SK-N-SH treated with all-trans-retinoic acid at 6 μM for 48 hours (cell line): ENCODE measurements around the gene C2CD5.

Source experiments
- ATAC-seq: fragments of 200-7000 bp; cut with Tn5 transposase; 3 replicates; pipeline ENCODE4 v1.9.1; 2020; ENCODE audit warnings: mild to moderate bottlenecking, moderate library complexity
- ARNTL ChIP-seq: fragments of 450-650 bp; formaldehyde crosslinking; IDR thresholded peaks from 2 replicates; pipeline ENCODE4 v1.5.0; 2020; ENCODE audit warnings: low read depth, mild to moderate bottlenecking, moderate library complexity, borderline replicate concordance
- CREB5 ChIP-seq: fragments of 250-450 bp; sonication (Bioruptor Pico); IDR thresholded peaks from 2 replicates; pipeline ENCODE4 v1.5.1; 2020; ENCODE audit warnings: low read depth, mild to moderate bottlenecking, moderate library complexity
- CSDC2 ChIP-seq: fragments of 250-450 bp; sonication (Bioruptor Pico); IDR thresholded peaks from 2 replicates; pipeline ENCODE4 v1.5.0; 2020; ENCODE audit warnings: mild to moderate bottlenecking, moderate library complexity
- CSRNP3 ChIP-seq: fragments of 250-450 bp; sonication (Bioruptor Pico); IDR thresholded peaks from 2 replicates; pipeline ENCODE4 v1.5.1; 2021; ENCODE audit warnings: mild to moderate bottlenecking, moderate library complexity
- ISL1 ChIP-seq: fragments of 250-450 bp; sonication (Bioruptor Pico); IDR thresholded peaks from 2 replicates; pipeline ENCODE4 v2.1.2; 2022; ENCODE audit warnings: mild to moderate bottlenecking, moderate library complexity
- OSR1 ChIP-seq: fragments of 250-450 bp; sonication (Bioruptor Pico); IDR thresholded peaks from 2 replicates; pipeline ENCODE4 v1.8.0; 2022; ENCODE audit warnings: moderate library complexity, mild to moderate bottlenecking, inconsistent platforms
- TCF4 ChIP-seq: fragments of 250-450 bp; sonication (Bioruptor Pico); IDR thresholded peaks from 2 replicates; pipeline ENCODE4 v1.8.0; 2021; ENCODE audit warnings: mild to moderate bottlenecking, moderate library complexity, borderline replicate concordance
- TOX ChIP-seq: fragments of 250-450 bp; sonication (Bioruptor Pico); IDR thresholded peaks from 2 replicates; pipeline ENCODE4 v1.8.0; 2021; ENCODE audit warnings: mild to moderate bottlenecking, moderate library complexity, borderline replicate concordance
- ZC3H10 ChIP-seq: fragments of 250-450 bp; sonication (Bioruptor Pico); IDR thresholded peaks from 2 replicates; pipeline ENCODE4 v1.5.1; 2021; ENCODE audit warnings: mild to moderate bottlenecking, moderate library complexity
- ZFP3 ChIP-seq: fragments of 250-450 bp; sonication (Bioruptor Pico); IDR thresholded peaks from 2 replicates; pipeline ENCODE4 v1.5.0; 2020; ENCODE audit warnings: mild to moderate bottlenecking, moderate library complexity
- TF ChIP-seq, protein P1 (sequence below): fragments of 250-450 bp; sonication (Bioruptor Pico); IDR thresholded peaks from 2 replicates; pipeline ENCODE4 v1.8.0; 2021; ENCODE audit warnings: low read depth, mild to moderate bottlenecking, moderate library complexity, borderline replicate concordance

The C2CD5 gene

GRCh38 chr12:22399464-22400180, 144.7 kb downstream of the C2CD5 start:
- ATAC-seq, result no peak
- TF ChIP-seq ISL1 (CRISPR knock-in tag) (no peak), ZC3H10 (CRISPR knock-in tag) (no peak), ZFP3 (no peak), CSDC2 (CRISPR knock-in tag) (no peak), CREB5 (CRISPR knock-in tag) (no peak), OSR1 (CRISPR knock-in tag) (no peak), TOX (CRISPR knock-in tag) (no peak), CSRNP3 (CRISPR knock-in tag) (no peak), ARNTL (CRISPR knock-in tag) (no peak), TCF4 (CRISPR knock-in tag) (no peak)
- TF ChIP-seq, protein P1, sequence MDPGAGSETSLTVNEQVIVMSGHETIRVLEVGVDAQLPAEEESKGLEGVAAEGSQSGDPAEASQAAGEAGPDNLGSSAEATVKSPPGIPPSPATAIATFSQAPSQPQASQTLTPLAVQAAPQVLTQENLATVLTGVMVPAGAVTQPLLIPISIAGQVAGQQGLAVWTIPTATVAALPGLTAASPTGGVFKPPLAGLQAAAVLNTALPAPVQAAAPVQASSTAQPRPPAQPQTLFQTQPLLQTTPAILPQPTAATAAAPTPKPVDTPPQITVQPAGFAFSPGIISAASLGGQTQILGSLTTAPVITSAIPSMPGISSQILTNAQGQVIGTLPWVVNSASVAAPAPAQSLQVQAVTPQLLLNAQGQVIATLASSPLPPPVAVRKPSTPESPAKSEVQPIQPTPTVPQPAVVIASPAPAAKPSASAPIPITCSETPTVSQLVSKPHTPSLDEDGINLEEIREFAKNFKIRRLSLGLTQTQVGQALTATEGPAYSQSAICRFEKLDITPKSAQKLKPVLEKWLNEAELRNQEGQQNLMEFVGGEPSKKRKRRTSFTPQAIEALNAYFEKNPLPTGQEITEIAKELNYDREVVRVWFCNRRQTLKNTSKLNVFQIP (CRISPR knock-in tag), result no peak
